Urothelium cell line (cell line): ENCODE results near the gene RECQL5.
"Not testable (repeated sequence)": the region's sequence is repeated elsewhere in the genome, so short reads cannot be mapped to it uniquely, and the experiment has no call there.

Experiments
- DNase-seq: peaks from one replicate; pipeline ENCODE4 v3.0.0; 2011; ENCODE audit warnings: low spot score, mixed read lengths
- FAIRE-seq: peaks from 2 replicates; lab custom pipeline; 2011; peaks lifted over from hg19 to GRCh38; lab: Jason Lieb, UNC

Gene RECQL5

DNA sequence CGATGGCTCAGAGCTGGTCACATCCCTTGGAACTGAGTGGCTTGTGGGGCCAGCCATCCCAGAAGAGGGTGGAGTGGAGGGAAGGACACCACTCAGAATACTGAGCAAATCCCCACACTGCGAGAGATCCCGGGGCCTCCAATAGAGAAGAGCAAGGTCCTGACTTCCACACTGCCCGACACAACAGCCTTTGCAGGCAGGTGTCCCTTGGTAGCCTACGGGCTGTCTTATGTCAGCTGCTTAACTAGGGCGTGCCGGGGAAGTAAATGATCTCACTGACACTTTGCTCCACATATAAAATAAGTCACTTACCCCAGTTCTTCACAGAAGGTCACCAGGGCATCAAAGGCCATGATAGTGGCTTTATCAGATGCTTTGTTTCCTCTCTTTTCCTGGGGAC lies 16.1 kb downstream of the RECQL5 start:
- FAIRE-seq (no peak), DNase-seq (no peak)

DNA sequence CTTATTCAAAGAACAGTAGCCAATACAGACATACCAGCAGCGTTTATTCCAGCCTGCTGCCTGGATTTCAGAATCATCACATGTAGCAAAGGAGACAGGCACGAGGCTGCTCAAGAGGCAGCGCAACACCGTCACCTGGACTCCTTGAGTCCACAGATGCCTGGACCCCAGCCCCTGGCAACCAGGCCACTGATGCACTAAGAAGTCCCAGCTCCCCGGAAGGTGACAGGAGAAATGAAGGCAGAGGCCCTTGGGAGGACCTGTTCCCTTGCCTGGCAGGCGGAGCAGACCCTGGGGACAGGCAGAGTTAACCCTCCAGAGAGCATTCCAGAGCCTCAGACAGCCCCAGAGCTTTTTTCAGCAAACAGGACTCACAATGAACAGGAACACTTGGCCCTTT lies 17.3 kb downstream of the RECQL5 start:
- FAIRE-seq (no peak), DNase-seq (no peak)

DNA sequence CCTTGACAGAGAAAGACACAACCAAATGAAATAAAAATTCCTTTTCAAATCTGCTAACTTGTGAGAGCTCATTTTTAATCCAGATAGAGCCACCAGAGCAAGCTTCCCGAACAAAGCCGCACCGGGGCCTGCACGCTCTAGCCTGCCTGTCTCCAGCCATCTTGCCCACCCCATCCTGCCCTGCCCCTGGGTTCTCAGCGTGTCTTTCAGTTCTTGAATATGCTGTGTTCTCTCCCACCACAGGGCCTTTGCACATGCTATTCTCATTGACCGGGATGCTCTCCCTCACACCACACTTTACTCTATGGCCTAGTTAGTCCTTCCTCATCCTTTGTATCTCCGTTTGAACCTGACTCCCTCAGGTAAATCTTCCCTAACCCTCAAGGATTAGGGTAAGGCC lies 19.0 kb downstream of the RECQL5 start:
- FAIRE-seq, result no peak
- DNase-seq, result no peak

DNA sequence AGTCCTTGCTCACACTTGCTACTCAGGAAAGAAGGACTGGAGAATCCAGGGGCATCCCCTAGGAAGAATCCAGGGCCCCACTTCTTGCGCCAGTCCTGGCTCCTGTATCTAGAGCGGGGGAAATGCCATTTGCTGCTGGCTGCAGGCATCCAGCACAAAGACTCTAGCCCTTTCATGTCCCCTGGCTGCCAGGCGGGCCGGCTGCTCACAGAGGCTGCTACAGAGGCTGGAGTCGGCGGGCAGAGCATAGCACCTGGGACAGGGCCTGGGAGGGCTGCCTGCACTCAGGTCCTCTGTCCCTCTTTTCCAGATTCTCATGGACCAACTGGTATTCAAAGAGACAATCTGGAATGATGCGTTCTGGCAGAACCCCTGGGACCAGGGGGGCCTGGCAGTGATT lies 19.9 kb downstream of the RECQL5 start:
- DNase-seq, result no peak
- FAIRE-seq, result no peak

DNA sequence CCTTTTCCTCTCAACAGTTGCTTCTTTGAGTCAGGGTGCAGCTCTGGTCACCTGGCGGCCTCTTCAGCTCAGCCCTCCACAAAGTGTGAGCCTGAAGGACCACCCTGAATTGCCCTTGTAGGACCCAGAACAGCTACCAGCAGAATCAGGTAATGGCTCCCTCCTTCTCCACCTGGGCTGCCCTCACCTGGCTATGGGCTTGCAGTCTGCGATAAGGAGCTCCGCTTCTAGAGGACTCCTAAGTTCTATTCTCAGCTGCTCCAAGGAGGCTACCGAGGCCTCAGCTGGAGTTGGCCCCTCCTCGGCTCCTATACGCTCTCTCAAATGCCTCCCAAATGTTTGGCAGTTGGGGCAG lies 20.3 kb downstream of the RECQL5 start:
- no peak for DNase-seq
- no peak for FAIRE-seq

DNA sequence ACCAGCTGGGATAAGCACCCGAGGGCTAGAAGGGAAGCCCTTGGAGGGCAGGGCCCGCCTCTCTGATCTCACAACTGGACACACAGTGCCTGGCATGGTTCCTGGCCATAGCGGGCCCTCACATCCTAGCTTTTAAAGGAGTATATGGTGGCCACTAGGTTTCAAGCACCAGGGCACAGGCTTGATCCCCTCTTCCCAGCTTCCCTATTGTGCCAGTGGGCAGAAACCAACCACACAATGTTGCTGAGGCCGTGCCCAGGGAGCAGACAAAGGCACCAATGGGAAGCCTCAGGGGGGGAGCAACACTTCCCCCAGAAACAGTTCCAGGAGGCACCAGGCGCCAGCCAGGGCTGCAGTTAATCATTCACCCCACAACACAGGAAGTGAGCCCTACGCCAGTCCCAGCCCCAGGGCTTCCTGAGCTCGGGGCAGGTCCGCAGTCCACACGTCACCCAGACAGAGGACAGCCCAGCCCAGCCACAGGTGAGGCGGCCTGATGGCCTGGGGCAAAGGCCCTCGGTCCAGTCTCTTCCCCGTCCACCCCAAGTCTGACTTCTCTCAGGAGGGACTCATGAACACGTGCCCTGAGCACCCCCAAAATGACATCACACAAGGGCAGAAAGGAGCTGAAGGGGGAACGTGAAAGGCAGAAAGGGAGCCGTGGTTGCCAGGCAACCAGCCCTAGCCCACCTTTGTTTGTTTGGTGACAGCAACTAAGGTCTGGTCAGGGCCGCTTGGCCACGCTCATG lies 20.9 kb downstream of the RECQL5 start:
- DNase-seq, result no peak
- no peak for FAIRE-seq

DNA sequence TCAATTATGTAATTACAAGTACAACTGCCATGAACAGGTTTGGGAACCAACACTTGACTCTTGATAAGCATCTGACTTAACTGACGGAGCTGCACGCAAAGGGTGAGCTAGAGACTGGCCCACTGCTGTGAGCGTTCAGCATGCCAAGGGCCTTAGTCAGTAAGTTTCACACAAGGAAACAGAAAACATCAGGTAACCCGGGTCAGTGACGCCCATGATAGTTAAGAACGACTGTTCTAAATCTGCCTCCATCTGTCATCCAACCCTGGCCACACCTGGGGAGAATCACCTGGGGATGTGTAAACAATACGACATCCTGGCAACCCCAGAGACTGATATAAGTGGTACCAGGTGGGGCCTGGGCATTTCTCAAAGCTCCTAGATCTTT lies 21.5 kb downstream of the RECQL5 start:
- FAIRE-seq, result peak; percentile 77
- DNase-seq, result no peak

DNA sequence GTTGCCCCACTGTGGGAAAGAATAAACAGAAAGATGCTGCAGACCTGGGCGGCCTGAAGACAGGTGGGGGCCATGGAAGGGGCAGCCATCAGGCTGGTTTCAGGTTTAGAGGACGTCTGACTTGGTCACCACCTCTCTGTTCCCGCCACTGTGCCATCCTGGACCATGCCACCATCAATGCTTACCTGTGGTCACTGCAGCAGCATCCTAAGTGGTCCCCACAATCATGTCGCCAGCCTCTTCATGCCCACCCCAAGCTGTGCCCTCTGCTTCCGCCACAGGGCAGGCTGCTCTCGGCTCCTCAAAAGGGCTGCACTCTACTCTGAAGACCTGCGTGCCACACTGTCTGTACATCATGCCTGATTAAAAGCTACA lies 23.3 kb downstream of the RECQL5 start:
- no peak for FAIRE-seq
- no peak for DNase-seq

DNA sequence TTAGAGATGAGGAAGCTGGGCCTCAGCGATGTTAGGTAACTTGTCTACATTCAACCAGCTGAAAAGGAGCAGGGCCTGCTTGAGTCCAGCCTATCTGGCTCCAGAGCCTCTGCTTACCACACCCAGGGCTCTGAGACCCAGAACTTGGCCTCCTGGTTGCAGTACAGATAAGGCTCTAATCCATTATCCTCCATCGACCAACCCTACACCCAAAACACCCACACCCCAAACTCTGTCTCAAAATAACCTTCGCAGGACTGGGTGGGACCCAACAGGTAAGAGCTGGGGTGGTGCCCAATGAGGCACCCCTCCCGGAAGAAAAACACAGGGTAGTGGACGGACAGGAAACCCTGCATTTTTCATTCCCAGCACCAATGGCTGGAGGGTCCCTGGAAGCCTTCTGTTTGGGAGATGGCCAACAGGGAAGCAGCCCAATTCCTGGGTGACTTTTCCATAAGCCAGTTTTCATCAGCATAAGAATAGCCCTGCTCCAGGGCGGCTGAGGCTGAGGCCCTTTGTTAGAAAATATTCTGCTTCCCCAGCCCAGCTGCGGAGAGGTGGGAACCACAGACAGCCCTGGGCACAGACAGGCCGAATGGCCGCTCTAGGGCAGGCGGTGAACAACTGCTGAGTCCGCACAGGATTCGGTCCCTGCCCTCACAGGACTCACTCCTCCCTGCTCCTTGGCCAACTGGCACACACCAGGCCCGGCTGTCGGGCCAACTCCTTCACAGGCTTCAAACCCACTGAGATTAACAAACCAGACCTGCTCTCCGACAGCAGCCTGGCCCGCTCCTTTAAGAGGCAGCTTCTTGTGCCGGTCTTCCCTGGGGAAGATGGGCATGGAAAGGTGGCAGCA lies 23.9 kb downstream of the RECQL5 start:
- no peak for DNase-seq
- FAIRE-seq, result no peak

DNA sequence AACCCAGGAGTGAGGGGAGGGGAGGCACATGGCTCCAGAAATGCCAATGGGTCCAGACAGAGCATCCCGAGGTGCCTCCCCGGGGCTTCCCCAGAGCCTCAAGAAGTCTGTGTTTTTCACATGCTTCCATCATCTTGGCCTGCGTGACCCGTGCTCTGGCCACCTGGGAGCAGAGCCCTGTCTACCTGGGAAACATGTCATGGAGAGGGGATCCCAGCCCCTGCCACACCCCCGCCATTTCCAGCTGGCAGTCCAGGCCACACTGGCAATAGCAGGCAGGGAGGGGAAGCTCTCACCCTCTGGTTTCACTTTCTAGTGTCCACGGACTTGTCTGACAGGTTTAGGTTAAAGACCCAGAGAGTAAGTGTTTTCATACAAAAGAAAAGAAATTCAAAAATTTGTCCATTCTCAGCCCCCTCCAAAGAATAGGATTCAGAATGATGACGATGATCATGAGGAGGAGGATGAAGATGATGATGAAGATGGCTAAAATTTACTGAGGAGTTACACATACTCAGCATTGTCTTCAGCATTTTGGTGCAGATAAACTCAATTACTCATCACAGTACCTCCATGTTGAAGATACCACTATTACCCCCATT lies 24.7 kb downstream of the RECQL5 start:
- FAIRE-seq, result peak; percentile 65
- DNase-seq, result no peak

DNA sequence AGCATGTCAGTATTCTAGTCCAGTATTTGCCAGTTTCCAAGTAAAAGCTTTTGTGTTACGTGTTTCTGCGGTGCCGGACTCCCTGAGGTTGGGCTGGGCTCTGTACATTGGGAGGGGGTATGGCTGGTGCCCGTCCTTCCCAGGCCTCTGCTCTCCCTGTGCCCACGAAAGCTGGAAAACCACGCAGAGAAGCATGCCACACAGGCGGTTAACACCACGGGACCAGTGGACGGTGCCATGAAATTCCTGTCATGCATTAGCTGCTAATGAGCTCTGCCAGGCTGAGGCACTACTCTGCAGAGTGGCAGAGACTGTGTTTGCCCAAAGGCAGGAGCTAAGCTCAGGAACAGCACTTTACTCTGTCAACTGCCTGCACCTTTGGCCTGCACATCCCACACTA lies 25.6 kb downstream of the RECQL5 start:
- no peak for DNase-seq
- FAIRE-seq, result no peak

DNA sequence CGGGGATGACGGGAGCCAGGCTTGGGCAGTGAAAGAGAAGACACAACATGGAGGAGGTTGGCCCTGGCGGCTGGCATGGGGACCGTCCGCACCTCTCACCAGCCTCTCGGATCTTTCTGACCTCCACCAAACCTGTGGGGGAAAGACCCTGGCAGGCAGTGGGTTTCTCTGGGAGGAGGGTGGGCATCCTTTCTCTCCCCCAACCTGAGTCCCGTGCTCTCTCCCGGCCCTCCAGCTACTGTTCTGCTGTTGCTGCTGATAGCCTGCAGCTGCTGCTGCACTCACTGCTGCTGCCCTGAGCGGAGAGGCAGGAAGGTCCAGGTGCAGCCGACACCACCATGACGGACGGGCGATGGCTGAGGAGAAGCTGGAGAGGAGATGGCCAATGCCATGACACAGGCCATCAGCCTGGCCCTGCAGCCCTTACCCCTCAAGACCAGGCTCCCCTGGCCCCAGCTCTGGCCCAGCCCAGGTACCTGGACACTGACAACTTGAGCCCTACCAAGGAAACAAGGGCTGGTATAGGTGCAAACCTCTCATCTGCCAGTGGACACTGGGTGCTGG lies 26.3 kb downstream of the RECQL5 start:
- DNase-seq (no peak), FAIRE-seq (peak; percentile 73)

DNA sequence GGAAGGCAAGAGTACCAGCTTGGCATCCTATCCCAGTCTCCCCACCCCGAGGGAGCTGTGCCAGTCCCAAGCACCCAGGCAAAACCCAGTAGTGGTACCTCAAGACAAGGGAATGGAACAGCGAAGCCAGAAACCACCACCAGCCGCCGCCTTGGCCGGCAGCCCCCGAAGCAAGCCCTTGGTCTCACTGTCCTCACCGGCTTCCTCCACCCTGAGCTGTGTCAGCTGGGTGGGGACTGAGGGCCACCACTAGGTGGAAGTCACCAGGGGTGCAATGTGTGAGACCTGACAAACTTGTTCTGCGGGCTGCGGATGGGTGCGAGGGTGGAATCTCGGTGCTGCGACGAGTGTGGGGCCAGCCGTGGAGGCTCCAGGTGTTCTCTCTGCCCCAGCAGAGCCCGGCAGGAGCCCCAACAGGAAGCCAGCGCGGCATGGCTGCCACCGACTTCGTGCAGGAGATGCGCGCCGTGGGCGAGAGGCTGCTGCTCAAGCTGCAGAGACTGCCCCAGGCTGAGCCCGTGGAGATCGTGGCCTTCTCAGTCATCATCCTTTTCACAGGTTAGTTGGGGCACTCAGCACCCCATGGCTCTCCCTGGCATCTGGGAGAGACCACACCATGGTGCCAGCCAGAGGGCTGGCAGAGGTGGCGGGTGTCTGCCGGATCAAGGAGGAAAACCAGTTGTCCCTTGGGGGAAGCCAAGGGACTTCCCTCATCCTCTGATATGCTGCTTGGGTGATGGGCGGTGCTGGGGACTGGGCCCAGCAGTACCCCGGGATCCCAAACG lies 27.0 kb downstream of the RECQL5 start:
- DNase-seq (no peak), FAIRE-seq (peak; percentile 56)

DNA sequence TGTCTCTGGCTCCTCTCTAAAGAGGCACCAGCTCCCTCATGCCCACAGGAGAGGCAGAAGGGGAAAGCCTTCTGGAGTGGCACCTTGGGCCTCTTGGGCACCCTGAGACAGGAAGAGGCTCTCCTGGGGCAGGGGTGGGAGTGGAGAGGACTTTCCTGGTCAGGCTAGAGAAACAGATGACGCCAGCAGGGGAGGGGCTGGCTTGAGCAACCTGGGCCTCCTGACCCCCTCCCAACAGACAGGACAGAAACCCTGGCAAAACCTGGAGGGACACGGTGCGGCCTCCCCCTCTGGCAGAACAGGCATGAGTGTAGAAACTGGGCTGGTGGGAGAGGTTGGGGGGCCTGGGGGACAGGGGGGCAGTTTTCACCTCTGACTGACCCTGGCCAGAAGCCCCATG lies 27.6 kb downstream of the RECQL5 start:
- no peak for DNase-seq
- FAIRE-seq, result no peak

DNA sequence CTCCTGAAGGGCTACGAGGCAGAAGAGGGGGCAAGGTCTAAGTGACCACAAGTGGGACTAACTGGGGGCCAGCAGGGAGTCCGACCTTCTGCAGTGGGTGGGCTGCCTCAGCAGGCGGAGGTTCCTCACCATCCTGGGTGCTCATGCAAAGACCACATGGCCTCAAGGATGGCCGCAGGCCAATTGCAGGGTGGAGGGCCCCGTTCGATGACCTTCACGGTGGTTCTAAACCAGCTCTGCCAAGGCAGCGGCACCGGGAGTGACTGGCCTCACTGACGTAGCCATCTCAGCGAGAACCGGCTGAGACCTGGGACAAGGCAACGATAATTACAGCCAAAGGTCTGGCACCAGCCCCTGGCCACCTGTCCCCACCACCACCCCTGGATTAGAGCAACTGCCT lies 28.1 kb downstream of the RECQL5 start:
- no peak for DNase-seq
- no peak for FAIRE-seq

DNA sequence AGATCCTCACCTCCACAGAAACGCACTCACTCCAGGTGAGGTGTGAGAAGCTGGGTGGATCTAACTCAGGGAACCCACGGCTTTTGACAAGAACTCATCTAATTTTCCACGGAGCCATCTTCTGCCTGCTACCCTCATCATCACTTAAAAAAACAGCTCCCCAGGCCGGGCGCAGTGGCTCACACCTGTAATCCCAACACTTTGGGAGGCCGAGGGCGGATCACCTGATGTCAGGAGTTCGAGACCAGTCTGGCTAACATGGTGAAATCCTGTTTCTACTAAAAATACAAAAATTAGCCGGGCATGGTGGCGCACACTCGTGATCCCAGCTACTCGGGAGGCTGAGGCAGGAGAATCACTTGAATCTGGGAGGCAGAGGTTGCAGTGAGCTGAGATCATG lies 28.9 kb downstream of the RECQL5 start:
- FAIRE-seq, DNase-seq: not testable (repeated sequence)

DNA sequence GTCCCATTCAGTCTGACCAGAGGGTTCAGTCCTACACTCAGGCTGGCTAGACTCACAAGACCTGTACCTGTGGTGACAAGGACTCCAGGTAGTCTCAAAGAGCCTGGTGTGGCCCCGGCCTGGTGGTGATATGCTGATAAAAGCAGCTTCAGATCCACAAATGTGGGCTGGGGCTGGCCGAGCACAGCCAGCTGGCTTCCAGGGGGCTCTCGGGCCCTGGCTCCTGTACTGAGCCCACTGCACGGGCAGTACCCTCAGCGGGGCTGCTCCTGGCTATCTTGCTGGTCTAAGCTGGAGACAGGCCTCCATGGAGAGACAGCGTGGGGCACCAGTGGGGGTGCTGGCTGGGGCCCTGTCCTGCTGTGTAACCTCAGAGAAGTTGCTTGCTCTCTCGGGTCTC lies 29.4 kb downstream of the RECQL5 start:
- no peak for DNase-seq
- no peak for FAIRE-seq

DNA sequence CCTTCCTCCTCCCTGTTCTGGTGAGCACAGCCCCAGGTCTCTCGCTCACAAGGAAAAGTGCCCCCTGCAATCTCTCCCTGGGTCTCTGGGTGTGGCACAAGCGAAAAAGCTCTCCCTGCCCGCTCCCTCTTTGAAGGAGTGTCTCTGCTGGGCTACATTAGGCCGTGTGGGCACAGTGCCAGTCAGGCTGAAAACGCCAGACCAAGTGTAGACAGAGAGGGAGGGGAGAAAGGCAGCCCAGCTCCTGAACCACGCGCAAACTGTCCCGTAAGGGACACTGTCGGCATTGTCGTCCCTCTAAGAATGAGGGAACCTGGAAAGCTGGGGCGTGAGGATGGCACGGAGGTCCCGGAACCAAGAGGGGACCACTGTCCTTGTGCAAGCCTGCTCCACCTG lies 29.8 kb downstream of the RECQL5 start:
- DNase-seq (no peak), FAIRE-seq (peak; percentile 17)

DNA sequence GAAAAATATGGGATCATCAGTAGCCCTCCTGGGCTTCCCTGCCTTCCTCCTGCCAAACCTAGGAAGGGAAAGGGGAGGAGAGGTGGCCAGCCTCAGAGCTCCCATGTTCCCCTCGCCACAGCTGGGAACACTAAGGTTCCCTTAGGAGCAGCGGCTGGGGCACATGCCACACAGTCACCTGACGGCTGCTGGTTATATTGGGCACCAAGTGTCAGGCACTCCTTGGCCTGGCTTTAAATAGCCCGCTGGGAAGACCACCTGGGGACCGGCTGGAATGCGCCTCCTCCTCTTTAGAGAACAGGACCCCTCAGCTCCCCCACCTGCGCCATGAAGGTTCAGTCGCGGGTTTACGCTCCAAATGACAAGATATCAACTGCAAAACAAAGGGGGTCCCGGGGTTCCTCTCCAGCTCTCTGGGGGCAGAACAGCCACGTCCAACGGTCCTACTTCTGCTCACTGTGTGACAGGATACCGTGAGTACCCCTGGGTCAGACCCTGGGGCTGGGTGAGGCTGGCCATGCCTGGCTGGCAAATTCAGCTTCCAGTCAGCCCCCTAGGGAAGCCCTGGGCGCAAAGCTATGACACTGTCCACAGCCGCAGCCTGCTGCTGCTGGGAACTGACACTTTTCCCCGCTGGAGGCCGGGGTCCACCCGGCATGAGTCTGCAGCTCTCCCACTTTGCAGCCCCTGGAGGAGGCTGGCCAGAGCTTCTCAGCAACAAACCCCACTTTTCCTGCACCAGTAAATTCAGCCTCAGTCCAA lies 30.4 kb downstream of the RECQL5 start:
- DNase-seq, result no peak
- no peak for FAIRE-seq

DNA sequence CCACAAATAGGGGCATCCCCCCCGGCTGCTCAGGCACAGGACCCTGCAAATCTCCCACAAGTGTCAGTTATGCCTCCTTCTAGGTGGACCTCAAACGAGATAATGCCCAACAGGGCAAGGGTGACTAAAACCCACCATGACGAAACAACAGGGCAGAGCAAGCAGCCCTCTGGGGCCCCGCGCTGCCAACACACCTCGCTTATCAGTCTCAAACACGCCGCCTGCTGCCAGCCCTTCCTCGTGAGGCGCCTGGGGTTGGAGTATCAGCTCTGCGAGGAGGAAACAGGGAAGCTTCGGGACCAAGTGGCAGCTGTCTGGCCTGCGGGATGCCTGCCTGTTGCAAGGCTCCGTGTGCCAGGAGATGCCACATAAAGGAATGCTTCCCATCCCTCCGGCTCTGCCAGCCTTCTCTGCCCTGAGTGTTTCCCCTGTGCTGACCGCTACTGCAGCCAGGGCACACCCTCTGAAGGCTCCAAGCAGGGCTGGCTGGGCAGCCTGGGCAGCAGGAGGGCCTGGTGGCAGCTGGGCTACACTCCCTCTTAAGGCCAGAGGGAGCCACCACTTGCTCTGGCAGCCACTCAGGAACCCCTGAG lies 31.2 kb downstream of the RECQL5 start:
- FAIRE-seq (peak; percentile 86), DNase-seq (no peak)
